H1 (cell line): ENCODE measurements around the gene DOP1B. TPM values are rescaled to one million over a fixed set of nuclear protein-coding genes. Genes with fewer than 3 reads are reported as not detected.

Experiments used
- CTCF ChIA-PET: fragments of 300-600 bp; sonication (Branson Sonifier 250); formaldehyde crosslinking; loops from one replicate; lab custom pipeline; 2021; ENCODE audit not compliant: partially characterized antibody; lab: Charles Lee
- POLR2A ChIA-PET: fragments of 300-600 bp; sonication (Branson Sonifier 250); formaldehyde crosslinking; loops from one replicate; lab custom pipeline; 2021; ENCODE audit warnings: inconsistent platforms; ENCODE audit not compliant: partially characterized antibody; lab: Charles Lee
- DNase-seq, 2 experiments: peaks; one replicate each; pipeline versions ENCODE4 v3.0.0 to v3.0.0-alpha.2; 2010 to 2022; ENCODE audit warnings: low spot score in 2 of 2, low read depth in 1 of 2, mixed read lengths in 1 of 2
- FAIRE-seq: peaks from 2 replicates; lab custom pipeline; 2011; peaks lifted over from hg19 to GRCh38; lab: Jason Lieb, UNC
- H2AFZ ChIP-seq: 2 replicates; pipeline ENCODE4 v1.8.1; 2012; ENCODE audit warnings: low read length, inconsistent platforms
- H2AK5ac ChIP-seq: 2 replicates; pipeline ENCODE4 v1.6.1; 2013; ENCODE audit warnings: low read depth, low read length
- H2BK120ac ChIP-seq: replicated peaks from 2 replicates; pipeline ENCODE3; 2013; ENCODE audit warnings: low read depth, low read length, inconsistent platforms
- H2BK12ac ChIP-seq: 2 replicates; pipeline ENCODE4 v1.6.1; 2013; ENCODE audit warnings: low read depth, low read length
- H2BK15ac ChIP-seq: 2 replicates; pipeline ENCODE4 v1.6.1; 2013; ENCODE audit warnings: low read length
- H2BK20ac ChIP-seq: 2 replicates; pipeline ENCODE4 v1.6.1; 2013; ENCODE audit warnings: low read length
- H2BK5ac ChIP-seq: 2 replicates; pipeline ENCODE4 v1.6.1; 2013; ENCODE audit warnings: low read depth, low read length
- H3K14ac ChIP-seq: 2 replicates; pipeline ENCODE4 v1.6.1; 2013; ENCODE audit warnings: inconsistent platforms; ENCODE audit not compliant: insufficient read length
- H3K18ac ChIP-seq: 2 replicates; pipeline ENCODE4 v1.6.1; 2013; ENCODE audit warnings: low read length; ENCODE audit errors: extremely low read depth
- H3K23ac ChIP-seq: 2 replicates; pipeline ENCODE4 v1.6.1; 2013; ENCODE audit warnings: inconsistent platforms; ENCODE audit not compliant: insufficient read length
- H3K23me2 ChIP-seq: 2 replicates; pipeline ENCODE4 v1.6.1; 2013; ENCODE audit warnings: low read depth, low read length
- H3K27ac ChIP-seq: 2 replicates; pipeline ENCODE4 v1.6.1; 2011; ENCODE audit warnings: low read depth, low read length, inconsistent platforms
- H3K27me3 ChIP-seq, 4 experiments: replicated peaks in 1 of 4; 1 replicate in 1 of 4; 2 replicates in 3 of 4; pipeline versions ENCODE4 v1.6.1 to v1.8.1; 2011 to 2013; ENCODE audit warnings: low read length in 3 of 4, mild to moderate bottlenecking in 3 of 4, inconsistent platforms in 2 of 4, mixed read lengths in 2 of 4, moderate library complexity in 1 of 4; ENCODE audit not compliant: control insufficient read depth in 3 of 4, insufficient read depth in 3 of 4; ENCODE audit errors: extremely low read depth in 1 of 4
- H3K36me3 ChIP-seq, 4 experiments: 2 replicates each; pipeline versions ENCODE4 v1.6.1 to v1.8.1; 2011 to 2013; ENCODE audit warnings: mild to moderate bottlenecking in 4 of 4, low read length in 3 of 4, moderate library complexity in 2 of 4, control low read depth in 1 of 4, inconsistent platforms in 1 of 4; ENCODE audit not compliant: insufficient read depth in 4 of 4, control insufficient read depth in 2 of 4
- H3K4ac ChIP-seq: replicated peaks from 2 replicates; pipeline ENCODE3; 2013; ENCODE audit warnings: low read length, low read depth, mixed read lengths, inconsistent platforms; ENCODE audit not compliant: insufficient read length
- H3K4me1 ChIP-seq, 4 experiments: replicated peaks in 1 of 4; 1 replicate in 1 of 4; 2 replicates in 3 of 4; pipeline versions ENCODE4 v1.6.1 to v1.8.1; 2011 to 2013; ENCODE audit warnings: low read length in 3 of 4, inconsistent platforms in 2 of 4, mixed read lengths in 1 of 4; ENCODE audit not compliant: insufficient read depth in 4 of 4, control insufficient read depth in 3 of 4
- H3K4me2 ChIP-seq, 2 experiments: 2 replicates each; pipeline versions ENCODE4 v1.6.1 to v1.8.1; 2011 to 2013; ENCODE audit warnings: low read depth in 2 of 2, low read length in 2 of 2, control low read depth in 1 of 2, inconsistent platforms in 1 of 2, mild to moderate bottlenecking in 1 of 2; ENCODE audit not compliant: insufficient read depth in 1 of 2
- H3K4me3 ChIP-seq, 4 experiments: fragments of 200-600, 300-600 bp in 1 of 4; sonication (generic), shearing (Covaris generic), sonication (Bioruptor Twin) in 1 of 4; 2 replicates each; pipeline versions ENCODE4 v1.5.1 to v1.8.1; 2011 to 2016; ENCODE audit warnings: low read length in 4 of 4, low read depth in 3 of 4, control low read depth in 2 of 4, inconsistent platforms in 2 of 4, mild to moderate bottlenecking in 2 of 4, mixed read lengths in 1 of 4, moderate library complexity in 1 of 4; ENCODE audit not compliant: insufficient read depth in 2 of 4; ENCODE audit errors: extremely low read depth in 1 of 4
- H3K56ac ChIP-seq: replicated peaks from 2 replicates; pipeline ENCODE3; 2013; ENCODE audit warnings: low read depth, mild to moderate bottlenecking, mixed read lengths, low read length, inconsistent platforms; ENCODE audit not compliant: insufficient read length
- H3K79me1 ChIP-seq: 2 replicates; pipeline ENCODE4 v1.6.1; 2013; ENCODE audit warnings: low read depth, low read length, control low read depth
- H3K79me2 ChIP-seq, 2 experiments: 2 replicates each; pipeline versions ENCODE4 v1.6.1 to v1.8.1; 2012 to 2013; ENCODE audit warnings: low read length in 2 of 2, mild to moderate bottlenecking in 2 of 2, inconsistent platforms in 1 of 2; ENCODE audit not compliant: insufficient read depth in 2 of 2, control insufficient read depth in 1 of 2
- H3K9ac ChIP-seq, 4 experiments: replicated peaks in 1 of 4; 1 replicate in 1 of 4; 2 replicates in 3 of 4; pipeline versions ENCODE4 v1.6.1 to v1.8.1; 2011 to 2013; ENCODE audit warnings: low read depth in 3 of 4, low read length in 3 of 4, control low read depth in 2 of 4, mild to moderate bottlenecking in 2 of 4, moderate library complexity in 2 of 4, inconsistent platforms in 1 of 4; ENCODE audit errors: extremely low read depth in 1 of 4
- H3K9me3 ChIP-seq, 2 experiments: 2 replicates each; pipeline versions ENCODE4 v1.6.1 to v1.8.1; 2012 to 2013; ENCODE audit warnings: mild to moderate bottlenecking in 2 of 2, moderate library complexity in 2 of 2, control low read depth in 1 of 2, inconsistent platforms in 1 of 2, low read depth in 1 of 2, low read length in 1 of 2, mixed read lengths in 1 of 2; ENCODE audit not compliant: insufficient read depth in 2 of 2
- H4K20me1 ChIP-seq, 2 experiments: replicated peaks in 1 of 2; 2 replicates each; pipeline versions ENCODE3 to v1.8.1; 2011 to 2013; ENCODE audit warnings: inconsistent platforms in 2 of 2, low read length in 2 of 2, mild to moderate bottlenecking in 1 of 2; ENCODE audit not compliant: insufficient read depth in 2 of 2, control insufficient read depth in 1 of 2
- H4K5ac ChIP-seq: 2 replicates; pipeline ENCODE4 v1.6.1; 2013; ENCODE audit warnings: low read length, low read depth, mixed read lengths, inconsistent platforms; ENCODE audit not compliant: insufficient read length
- H4K8ac ChIP-seq: 2 replicates; pipeline ENCODE4 v1.8.0; 2013; ENCODE audit warnings: mild to moderate bottlenecking, moderate library complexity, low read length, inconsistent platforms; ENCODE audit not compliant: insufficient read depth; ENCODE audit errors: extremely low read depth
- H4K91ac ChIP-seq: replicated peaks from 2 replicates; pipeline ENCODE3; 2013; ENCODE audit warnings: low read length, mixed read lengths, inconsistent platforms; ENCODE audit not compliant: insufficient read length
- CBX5 ChIP-seq: fragments of 300-800, 300-1000 bp; sonication (generic); IDR thresholded peaks from 2 replicates; pipeline ENCODE4 v1.7.1; 2016; ENCODE audit warnings: antibody characterized with exemption, low read length, low read depth
- CBX8 ChIP-seq: fragments of 300-800, 300-1000 bp; sonication (generic); IDR thresholded peaks from 2 replicates; pipeline ENCODE4 v1.7.1; 2016; ENCODE audit warnings: low read depth, low read length, borderline replicate concordance
- CTBP2 ChIP-seq: IDR thresholded peaks from 2 replicates; pipeline ENCODE4 v1.7.0; 2011; ENCODE audit warnings: borderline replicate concordance, mild to moderate bottlenecking, moderate library complexity, mixed read lengths, low read length; ENCODE audit not compliant: insufficient read depth, insufficient read length
- EGR1 ChIP-seq: IDR thresholded peaks from 2 replicates; pipeline ENCODE4 v1.6.1; 2011; ENCODE audit warnings: low read depth, low read length, borderline replicate concordance
- GABPA ChIP-seq: IDR thresholded peaks from 2 replicates; pipeline ENCODE4 v1.6.1; 2011; ENCODE audit warnings: mild to moderate bottlenecking, low read length, moderate library complexity, borderline replicate concordance; ENCODE audit not compliant: insufficient read depth
- GTF2F1 ChIP-seq: IDR thresholded peaks from 2 replicates; pipeline ENCODE4 v1.6.1; 2012; ENCODE audit warnings: low read depth, low read length, improper control_type of control experiment, borderline replicate concordance
- NANOG ChIP-seq: IDR thresholded peaks from 2 replicates; pipeline ENCODE4 v1.6.1; 2011; ENCODE audit warnings: low read length, low read depth, mild to moderate bottlenecking, inconsistent platforms; ENCODE audit not compliant: insufficient read depth, poor library complexity, severe bottlenecking
- POLR2A ChIP-seq, 2 experiments: IDR thresholded peaks; 1 replicate in 1 of 2; 2 replicates in 1 of 2; pipeline ENCODE4 v1.6.1; 2011; ENCODE audit warnings: low read depth in 2 of 2, low read length in 2 of 2, mild to moderate bottlenecking in 2 of 2; ENCODE audit errors: control extremely low read depth in 1 of 2
- POLR2AphosphoS5 ChIP-seq: IDR thresholded peaks from 2 replicates; pipeline ENCODE4 v1.6.1; 2011; ENCODE audit warnings: low read depth, low read length
- SIRT6 ChIP-seq: IDR thresholded peaks from one replicate; pipeline ENCODE4 v1.7.1; 2012; ENCODE audit warnings: low read length, inconsistent platforms
- SP1 ChIP-seq: IDR thresholded peaks from 2 replicates; pipeline ENCODE4 v1.6.1; 2011; ENCODE audit warnings: low read depth, low read length
- TAF1 ChIP-seq: IDR thresholded peaks from 2 replicates; pipeline ENCODE4 v1.6.1; 2011; ENCODE audit warnings: mild to moderate bottlenecking, low read depth, low read length
- TEAD4 ChIP-seq: IDR thresholded peaks from 2 replicates; pipeline ENCODE4 v1.6.1; 2012; ENCODE audit warnings: low read depth, low read length, inconsistent platforms, mixed read lengths
- YY1 ChIP-seq: IDR thresholded peaks from 2 replicates; pipeline ENCODE4 v1.6.1; 2011; ENCODE audit warnings: low read depth, mild to moderate bottlenecking, low read length
- WGBS, 2 experiments: shearing (Covaris generic) in 1 of 2; methylation state at CpG; one replicate each; pipeline versions ENCODE4 v1.1.6 to v1.1.7; 2013 to 2015; ENCODE audit warnings: low lambda C conversion rate in 2 of 2, mixed read lengths in 2 of 2, inconsistent platforms in 1 of 2, low coverage in 1 of 2, missing lambda C conversion rate in 1 of 2; ENCODE audit not compliant: insufficient replicate concordance in 2 of 2, insufficient coverage in 1 of 2, insufficient read length in 1 of 2; ENCODE audit errors: extremely low coverage in 1 of 2, missing lambda C conversion rate in 1 of 2; 5-methylcytosine and 5-hydroxymethylcytosine counted together
- polyA plus RNA-seq, 7 experiments: library from polyadenylated mRNA; depleted of rRNA in 3 of 7; stranded (reverse) in 5 of 7; unstranded in 2 of 7; fragments of >200 nt in 5 of 7; fragments of 200-250 nt in 2 of 7; gene quantifications; 1 replicate in 5 of 7; 2 replicates in 1 of 7; 4 replicates in 1 of 7; pipeline versions ENCODE4 v1.2.1 to v1.2.3, GENCODE V29; 2011 to 2013; ENCODE audit warnings: missing spikeins in 2 of 7, mixed read lengths in 2 of 7
- total RNA-seq: library from RNA; stranded (reverse); fragmentation: NEBNext Ultra II Directional; extraction: Animal tissue kit (Norgen Biotek cat#: 25700); gene quantifications from 2 replicates; pipeline ENCODE4 v1.2.1, GENCODE V29; 2021

DOP1B gene
- total and polyA plus RNA-seq, 2 of the 8 experiments (the other 6 are each of a cell fraction or from before 2014, with no cell fraction given), result 2.8 to 9.9 TPM

DNA sequence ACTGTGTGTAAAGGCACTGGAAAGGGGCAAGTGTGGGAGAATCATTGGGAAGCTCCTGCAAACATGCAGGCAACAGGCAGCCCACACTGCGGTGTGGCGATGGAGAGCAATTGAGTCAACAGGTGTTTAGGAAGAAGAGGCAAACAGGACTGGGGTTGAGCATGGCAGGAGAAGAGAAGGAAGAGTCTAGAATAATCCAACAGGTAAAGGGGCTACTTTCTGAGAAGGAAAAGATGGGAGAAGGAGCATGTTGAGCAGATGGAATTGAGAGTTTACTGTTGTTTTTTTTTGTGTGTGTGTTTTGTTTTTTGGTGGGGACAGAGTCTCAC lies 4.2 kb downstream of the DOP1B start:
- no peak for DNase-seq
- WGBS, 2 experiments, result 93% methylated on average over 2 of the region's 2 CpGs; no CpG with 5 or more reads in 1 of the 2 experiments
- no peak overlapping the region for H2BK15ac ChIP-seq
- peaks cover 0 to 4% of the 10 kb centered on the region in 2 experiments for H4K20me1 ChIP-seq
- H3K9ac ChIP-seq, result no peak overlapping the region
- no peak overlapping the region for H2BK12ac ChIP-seq
- no peaks in the 10 kb centered on the region for H3K36me3 ChIP-seq
- no peak overlapping the region for H4K8ac ChIP-seq
- no peak overlapping the region for H3K4me2 ChIP-seq
- H2BK120ac ChIP-seq, result no peak overlapping the region
- H3K4me3 ChIP-seq, result no peak overlapping the region
- 0 out of 2 replicates have a peak, but pooled peaks cover 4% of the 10 kb centered on the region for H3K79me1 ChIP-seq
- no peak overlapping the region for H3K27ac ChIP-seq
- H3K14ac ChIP-seq, result no peak overlapping the region
- H3K18ac ChIP-seq, result no peak overlapping the region
- H2AK5ac ChIP-seq, result no peak overlapping the region
- no peak for FAIRE-seq
- H3K79me2 ChIP-seq, result peaks cover 0 to 2% of the 10 kb centered on the region in 2 experiments; a peak in 1 of 4 replicates
- no peak overlapping the region for H3K56ac ChIP-seq
- H3K9me3 ChIP-seq, result no peaks in the 10 kb centered on the region
- H2BK5ac ChIP-seq, result no peak overlapping the region
- peaks cover 0 to 2% (median 0%) of the 10 kb centered on the region in 4 experiments; a peak in 2 of 7 replicates for H3K4me1 ChIP-seq
- H2BK20ac ChIP-seq, result no peak overlapping the region
- no peak overlapping the region for H4K91ac ChIP-seq
- no peak overlapping the region for H3K23ac ChIP-seq
- H3K27me3 ChIP-seq, result peaks cover 0 to 9% (median 2%) of the 10 kb centered on the region in 4 experiments; a peak in 5 of 7 replicates
- no peak overlapping the region for H4K5ac ChIP-seq
- no peak overlapping the region for H3K4ac ChIP-seq
- ChIA-PET POLR2A (interaction anchor here (0.8 to 1.1 kb wide), 2 partner anchors 13 to 159 kb away, joined by 3 to 4 read pairs; partner anchors contain the start of gene MORC3), CTCF (interaction anchor here (0.8 to 3.1 kb wide), 7 partner anchors 9 to 49 kb away, joined by 3 to 11 read pairs (median 4); no protein-coding TSS in a partner anchor)
- H2AFZ ChIP-seq, result no peak overlapping the region
- H3K23me2 ChIP-seq, result peaks cover 2% of the 10 kb centered on the region
- TF ChIP-seq SP1, result no peak
- TF ChIP-seq CBX5, result no peak
- no peak for TF ChIP-seq EGR1
- no peak for TF ChIP-seq YY1
- no peak for TF ChIP-seq NANOG
- no peak for TF ChIP-seq CBX8
- no peak for TF ChIP-seq GTF2F1
- no peak for TF ChIP-seq TAF1
- TF ChIP-seq TEAD4, result no peak
- TF ChIP-seq GABPA, result no peak
- no peak for TF ChIP-seq CTBP2
- no peak for TF ChIP-seq POLR2AphosphoS5
- TF ChIP-seq SIRT6, result no peak
- TF ChIP-seq POLR2A (IDR thresholded peaks at IDR 0.05; ENCODE audit: control extremely low read depth in 1 of 2, low read depth in 2 of 2, low read length in 2 of 2), result no peak
